ENCODE data around the gene PRR33.
A peak's percentile ranks its signal among the peaks of the same experiment; 100 is the strongest.

The PRR33 gene

DNA sequence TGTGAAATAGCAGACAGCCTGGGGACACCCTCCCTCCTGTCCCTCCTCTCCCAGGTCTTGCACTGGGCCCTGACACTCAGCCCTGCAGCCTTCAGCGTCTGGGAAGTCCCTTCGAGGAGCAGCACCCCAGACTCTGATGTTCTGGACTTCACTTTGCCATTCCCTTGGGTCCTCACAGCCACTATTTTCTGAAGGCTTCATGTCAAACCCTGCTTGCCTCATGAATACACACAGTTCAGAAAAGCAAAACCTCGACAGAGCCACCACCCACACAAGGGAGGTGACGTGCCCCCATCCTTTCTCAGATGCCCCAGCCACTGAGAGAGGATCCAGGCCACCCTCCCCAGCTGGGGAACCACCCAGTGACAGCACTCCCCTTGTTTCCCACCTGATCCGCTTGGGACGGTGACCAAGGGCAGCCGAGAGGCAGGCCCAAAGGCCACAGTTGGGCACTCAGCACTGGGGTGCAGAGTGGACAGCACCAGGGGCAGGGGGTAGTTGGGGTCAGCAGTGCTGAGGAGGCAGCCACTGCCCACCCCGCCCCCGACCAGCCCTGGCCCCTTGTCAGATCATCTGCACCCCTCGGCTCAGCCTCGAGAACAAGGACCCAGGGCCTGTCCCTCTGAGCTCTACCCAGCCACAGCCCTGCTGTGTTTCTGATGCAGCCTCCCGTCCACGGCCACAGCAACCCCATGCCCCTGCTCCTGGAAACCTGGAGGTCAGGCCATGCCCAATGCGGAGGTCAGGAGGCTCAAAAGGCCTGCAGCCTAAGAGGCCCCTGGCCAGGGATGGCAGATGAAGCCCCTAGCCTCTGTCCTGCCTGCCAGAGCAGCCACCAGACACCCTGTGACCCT is 24.7 kb upstream of the PRR33 start:
- DNase-seq: peak in 3 of 4 experiments; percentile 34 to 42 (median 36)

GRCh38 chr11:1915795-1916131 is 24.1 kb upstream of the PRR33 start:
- DNase-seq: no peak

- no peak for DNase-seq
These were observed 21.8 kb upstream of the PRR33 start for GRCh38 chr11:1913271-1914060.

DNA sequence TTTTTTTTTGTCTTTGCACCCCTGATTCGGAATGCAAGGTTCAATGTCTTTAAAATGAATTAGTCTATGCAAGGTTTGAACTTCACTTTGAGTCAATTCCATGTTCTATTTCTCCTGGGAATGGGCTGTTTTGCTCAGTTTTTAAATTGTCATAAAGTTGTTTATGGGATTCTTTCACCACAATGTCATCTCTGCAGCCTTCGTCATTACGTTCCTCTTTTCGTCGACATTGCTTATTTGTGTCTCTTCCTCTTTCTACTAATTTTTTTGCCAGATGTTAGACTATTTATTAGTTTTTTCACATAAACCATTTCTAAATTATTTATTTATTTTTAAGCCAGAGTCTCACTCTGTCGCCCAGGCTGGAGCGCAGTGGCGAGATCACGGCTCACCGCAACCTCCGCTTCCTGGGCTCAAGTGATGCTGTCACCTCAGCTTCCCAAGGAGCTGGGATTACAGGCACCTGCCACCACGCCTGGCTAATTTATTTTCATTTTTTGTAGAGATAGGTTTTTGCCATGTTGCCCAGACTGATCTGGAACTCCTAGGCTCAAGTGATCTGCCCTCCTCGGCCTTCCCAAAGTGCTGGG is 20.7 kb upstream of the PRR33 start:
- DNase-seq: peak; percentile 56 to 83 (median 69)

GRCh38 chr11:1909524-1909923 is 17.8 kb upstream of the PRR33 start:
- no peak for DNase-seq

GRCh38 chr11:1908618-1909017 is 16.9 kb upstream of the PRR33 start:
- peak in 1 of 4 experiments; percentile 67 for DNase-seq

DNA sequence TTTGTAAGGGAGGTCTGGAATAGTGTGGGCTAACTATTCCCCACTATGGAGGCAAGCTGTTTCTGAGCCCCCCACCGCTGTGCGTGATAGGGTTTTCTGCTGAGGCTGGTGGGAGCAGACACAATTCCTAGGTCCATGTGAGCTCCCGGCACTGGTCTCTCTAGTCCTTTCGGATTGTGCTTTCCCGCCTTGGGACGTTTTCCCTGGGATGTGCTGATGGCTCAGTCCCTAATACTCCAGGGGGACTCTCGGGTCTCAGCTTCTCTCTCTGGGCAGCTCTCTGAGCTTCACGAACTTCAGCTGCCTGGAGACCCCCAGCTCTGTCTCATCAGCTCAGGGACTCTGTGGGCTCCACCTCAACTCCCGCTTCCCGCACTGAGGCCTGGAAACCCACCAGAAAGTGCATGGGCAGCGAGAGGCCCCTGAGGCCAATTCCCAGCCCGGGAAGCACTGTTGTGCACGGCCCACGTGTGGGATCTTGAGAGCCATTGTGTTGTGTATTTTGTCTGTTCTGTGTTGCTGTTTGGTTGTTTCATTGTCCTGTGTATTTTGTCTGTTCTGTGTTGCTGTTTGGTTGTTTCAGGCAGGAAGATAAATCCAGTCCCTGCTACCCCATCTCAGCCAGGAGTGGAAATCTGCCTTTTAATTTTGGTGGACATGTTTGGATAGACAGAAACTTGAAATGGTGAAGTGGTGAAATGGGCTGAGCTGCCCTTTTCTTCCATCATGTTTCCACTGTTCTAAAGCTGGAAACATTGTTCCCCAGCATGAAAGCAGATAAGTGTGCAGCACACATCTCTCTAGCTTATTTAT is 15.1 kb upstream of the PRR33 start:
- no peak for DNase-seq

DNA sequence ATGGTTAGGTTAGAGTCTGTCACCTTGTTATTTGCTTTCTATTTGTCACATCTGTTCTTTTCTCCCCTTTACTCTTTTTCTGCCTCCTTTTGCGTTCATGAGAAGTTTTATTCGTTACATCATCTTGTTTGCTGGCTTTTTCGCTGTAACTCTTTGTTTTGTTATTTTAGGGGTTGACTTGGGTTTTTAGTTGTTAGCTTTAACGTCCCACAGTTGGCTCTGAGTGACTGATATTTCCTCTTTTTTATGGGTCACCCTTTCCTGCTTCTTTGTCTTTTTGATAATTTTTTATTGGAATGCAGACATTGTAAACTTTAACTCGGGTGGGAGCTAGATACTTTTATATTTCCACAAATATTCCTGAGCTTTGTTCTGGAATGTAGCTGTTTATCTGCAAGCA is 14.5 kb upstream of the PRR33 start:
- peak in 1 of 4 experiments; percentile 38 for DNase-seq

GRCh38 chr11:1899686-1900085 is 8.0 kb upstream of the PRR33 start:
- DNase-seq: no peak

DNA sequence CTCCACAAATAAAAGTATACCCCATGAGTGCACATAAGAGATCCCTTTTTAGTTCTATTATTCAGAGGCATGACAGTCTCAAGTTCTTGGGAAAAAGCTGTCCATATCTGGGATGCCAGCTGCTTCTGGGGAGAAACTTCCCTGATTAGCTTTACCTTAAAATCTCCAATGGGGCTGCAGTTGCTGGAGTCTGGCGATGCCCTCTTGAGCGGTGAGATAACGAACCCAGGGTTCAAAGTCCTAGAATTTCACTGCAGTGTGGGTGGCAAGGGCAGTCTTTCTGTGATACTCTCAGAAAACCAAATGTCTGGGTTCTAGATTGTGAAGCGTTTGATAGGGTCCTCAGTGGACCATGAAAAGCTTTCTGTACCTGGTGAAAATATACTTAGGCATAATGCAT is 7.4 kb upstream of the PRR33 start:
- DNase-seq: no peak

- peak; percentile 54 to 67 (median 62) for DNase-seq
These were observed 5.2 kb upstream of the PRR33 start for GRCh38 chr11:1896923-1897322.

GRCh38 chr11:1896468-1896867 is 4.8 kb upstream of the PRR33 start:
- DNase-seq: peak in 1 of 4 experiments; percentile 31

- no peak for DNase-seq
These were observed 3.1 kb upstream of the PRR33 start for GRCh38 chr11:1894759-1895158.

GRCh38 chr11:1893581-1894359 is 2.1 kb upstream of the PRR33 start:
- no peak for DNase-seq

- no peak for DNase-seq
These were observed 863 bp upstream of the PRR33 start for GRCh38 chr11:1892558-1892957.

DNA sequence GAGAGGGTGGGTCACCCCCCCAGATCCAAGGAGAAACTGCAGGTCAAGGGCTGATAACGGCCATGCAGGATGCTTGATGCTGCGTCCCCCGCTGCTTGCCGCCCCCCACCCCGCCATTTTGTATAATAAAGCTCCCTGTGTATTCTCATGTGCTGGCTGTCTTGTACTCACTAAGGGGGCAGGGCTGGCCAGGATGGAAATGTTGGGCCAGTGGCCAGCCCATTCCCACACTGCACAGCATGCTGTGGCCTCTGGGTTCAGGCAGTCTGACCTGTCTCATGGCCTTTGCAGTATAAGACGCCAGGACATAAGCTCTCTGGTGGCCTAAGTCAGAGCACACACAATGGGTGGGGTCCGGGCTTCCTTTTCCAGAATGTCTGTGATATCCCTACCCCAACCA is 421 bp upstream of the PRR33 start:
- DNase-seq: no peak

GRCh38 chr11:1890856-1891830 is 552 bp downstream of the PRR33 start:
- DNase-seq: peak; percentile 45 to 75 (median 64)

- no peak for DNase-seq
These were observed 1.5 kb downstream of the PRR33 start for GRCh38 chr11:1889941-1890855.

GRCh38 chr11:1889224-1889930 is 2.3 kb downstream of the PRR33 start:
- peak in 2 of 4 experiments; percentile 42 to 50 for DNase-seq
